PC-9 (cell line): ENCODE data around the gene MYOM3. TPM values are rescaled to one million over a fixed set of nuclear protein-coding genes. Genes with fewer than 3 reads are reported as not detected.

Experiments
- BruUV-seq: library from RNA; stranded (reverse); fragments of 400-500 nt; replicated peaks from 2 replicates; lab custom pipeline; 2021; lab: Mats Ljungman, UMichigan
- CTCF ChIA-PET: fragments of 300-600 bp; sonication (Branson Sonifier 250); formaldehyde crosslinking; loops from one replicate; lab custom pipeline; 2022; ENCODE audit warnings: antibody characterized with exemption; lab: Charles Lee
- POLR2A ChIA-PET: fragments of 300-600 bp; sonication (Branson Sonifier 250); formaldehyde crosslinking; loops from one replicate; lab custom pipeline; 2022; ENCODE audit warnings: antibody characterized with exemption; ENCODE audit not compliant: unreplicated experiment; lab: Charles Lee
- DNase-seq, 2 experiments: peaks; one replicate each; pipeline versions ENCODE4 v3.0.0 to v3.0.0-alpha.2; 2015 to 2022; ENCODE audit warnings: mixed read lengths in 1 of 2
- H2AFZ ChIP-seq: fragments of 200-600 bp; sonication (generic); 2 replicates; pipeline ENCODE4 v1.8.1; 2017; ENCODE audit warnings: antibody characterized with exemption
- H3F3A ChIP-seq: fragments of 200-600 bp; sonication (generic); 2 replicates; pipeline ENCODE4 v1.8.1; 2017; ENCODE audit warnings: antibody characterized with exemption, mild to moderate bottlenecking, low read depth; ENCODE audit not compliant: insufficient read depth
- H3K27ac ChIP-seq: fragments of 200-600 bp; sonication (generic); 2 replicates; pipeline ENCODE4 v1.6.1; 2016; ENCODE audit warnings: mixed run types
- H3K27me3 ChIP-seq: fragments of 200-600 bp; sonication (generic); 2 replicates; pipeline ENCODE4 v1.6.1; 2016; ENCODE audit warnings: low read depth, mixed run types; ENCODE audit not compliant: insufficient read depth
- H3K36me3 ChIP-seq: fragments of 200-600 bp; sonication (generic); 2 replicates; pipeline ENCODE4 v1.6.1; 2016; ENCODE audit warnings: low read depth, mixed run types
- H3K4me1 ChIP-seq: fragments of 200-600 bp; sonication (generic); replicated peaks from 2 replicates; pipeline ENCODE4 v1.6.1; 2016; ENCODE audit warnings: mixed run types; ENCODE audit not compliant: insufficient read depth
- H3K4me2 ChIP-seq: fragments of 200-600 bp; sonication (generic); 2 replicates; pipeline ENCODE4 v1.6.1; 2017; ENCODE audit warnings: mixed run types
- H3K4me3 ChIP-seq: fragments of 200-600 bp; sonication (generic); 2 replicates; pipeline ENCODE4 v1.6.1; 2016; ENCODE audit warnings: mixed run types
- H3K79me2 ChIP-seq: fragments of 200-600 bp; sonication (generic); 2 replicates; pipeline ENCODE4 v1.6.1; 2017; ENCODE audit warnings: low read depth, mixed run types
- H3K9me2 ChIP-seq: fragments of 200-600 bp; sonication (generic); 2 replicates; pipeline ENCODE4 v1.8.1; 2017; ENCODE audit warnings: mild to moderate bottlenecking; ENCODE audit not compliant: insufficient read depth
- H3K9me3 ChIP-seq: fragments of 200-600 bp; sonication (generic); 2 replicates; pipeline ENCODE4 v1.8.1; 2016; ENCODE audit warnings: low read depth; ENCODE audit not compliant: insufficient read depth
- H4K20me1 ChIP-seq: fragments of 200-600 bp; sonication (generic); 2 replicates; pipeline ENCODE4 v1.8.1; 2017; ENCODE audit not compliant: insufficient read depth
- CTCF ChIP-seq: fragments of 200-600 bp; sonication (generic); conservative IDR thresholded peaks from 2 replicates; pipeline ENCODE4 v1.6.1; 2017; ENCODE audit warnings: mixed run types, antibody characterized with exemption, mild to moderate bottlenecking, moderate library complexity
- EZH2 ChIP-seq: fragments of 200-600 bp; sonication (generic); IDR thresholded peaks from 2 replicates; pipeline ENCODE4 v1.8.0; 2017; ENCODE audit warnings: antibody characterized with exemption, low read depth
- intact Hi-C: fragments of 100-400 bp; cut with micrococcal nuclease; formaldehyde crosslinking; loops from one replicate; pipeline ENCODE4 v1.10.0; 2022; ENCODE audit not compliant: unreplicated experiment
- total RNA-seq: library from RNA; stranded (reverse); gene quantifications from 2 replicates; pipeline ENCODE4 v1.2.3, GENCODE V29; 2021

MYOM3 gene
- total RNA-seq, 1 experiment from 2014 or later, result 11.9 TPM

GRCh38 chr1:24138476-24139221, 26.7 kb upstream of the MYOM3 start:
- peaks cover 2% of the 10 kb centered on the region; the same call in 1 of the 2 replicates for H3F3A ChIP-seq
- H3K27me3 ChIP-seq, result no peaks in the 10 kb centered on the region
- no peaks in the 10 kb centered on the region for H3K36me3 ChIP-seq
- H3K9me3 ChIP-seq, result no peaks in the 10 kb centered on the region
- CTCF ChIA-PET, result interaction anchor here (0.5 kb wide), 1 partner anchor 400 kb away, joined by 4 read pairs; no protein-coding TSS in a partner anchor
- no peaks in the 10 kb centered on the region for H4K20me1 ChIP-seq
- POLR2A ChIA-PET, result no interaction called here
- H3K27ac ChIP-seq, result no peak overlapping the region
- TF ChIP-seq CTCF, result no peak
- no peak for TF ChIP-seq EZH2
- H2AFZ ChIP-seq, result no peak overlapping the region
- H3K4me1 ChIP-seq, result peaks cover 5% of the 10 kb centered on the region
- no TSS peak for BruUV-seq
- no peaks in the 10 kb centered on the region for H3K9me2 ChIP-seq
- H3K4me3 ChIP-seq, result no peak overlapping the region
- DNase-seq, result no peak
- no peak overlapping the region for H3K4me2 ChIP-seq
- intact Hi-C loops, result no loop called here
- H3K79me2 ChIP-seq, result no peaks in the 10 kb centered on the region

GRCh38 chr1:24136956-24137539, 25.1 kb upstream of the MYOM3 start:
- BruUV-seq, result no TSS peak
- intact Hi-C loops, result no loop called here
- H3K4me1 ChIP-seq, result no peaks in the 10 kb centered on the region

GRCh38 chr1:24134376-24134775, 22.4 kb upstream of the MYOM3 start:
- Histone ChIP-seq H3K4me3 (no peak overlapping the region), H3K4me1 (no peaks in the 10 kb centered on the region), H4K20me1 (no peaks in the 10 kb centered on the region), H3K36me3 (no peaks in the 10 kb centered on the region), H3K27ac (no peak overlapping the region), H3F3A (no peaks in the 10 kb centered on the region), H3K9me3 (no peaks in the 10 kb centered on the region), H3K4me2 (no peak overlapping the region), H3K27me3 (no peaks in the 10 kb centered on the region), H3K9me2 (no peaks in the 10 kb centered on the region), H3K79me2 (no peaks in the 10 kb centered on the region), H2AFZ (no peak overlapping the region)
- no peak for DNase-seq
- ChIA-PET POLR2A (no interaction called here), CTCF (no interaction called here)
- intact Hi-C loops, result no loop called here
- BruUV-seq, result no TSS peak
- TF ChIP-seq CTCF (no peak), EZH2 (no peak)

More at GRCh38 chr1:24136956-24137539, 25.1 kb upstream of the MYOM3 start:
- H3K36me3 ChIP-seq, result no peaks in the 10 kb centered on the region
- DNase-seq, result no peak
- H3F3A ChIP-seq, result no peaks in the 10 kb centered on the region
- TF ChIP-seq EZH2, result no peak
- no peak for TF ChIP-seq CTCF
- POLR2A ChIA-PET, result no interaction called here
- no peaks in the 10 kb centered on the region for H3K27me3 ChIP-seq
- H2AFZ ChIP-seq, result no peak overlapping the region
- no peaks in the 10 kb centered on the region for H3K9me3 ChIP-seq
- H3K4me3 ChIP-seq, result no peak overlapping the region
- no peak overlapping the region for H3K4me2 ChIP-seq
- no peak overlapping the region for H3K27ac ChIP-seq
- H3K9me2 ChIP-seq, result no peaks in the 10 kb centered on the region
- H3K79me2 ChIP-seq, result no peaks in the 10 kb centered on the region
- CTCF ChIA-PET, result no interaction called here
- no peaks in the 10 kb centered on the region for H4K20me1 ChIP-seq
